ENCODE results near the gene IFI16.

DNA sequence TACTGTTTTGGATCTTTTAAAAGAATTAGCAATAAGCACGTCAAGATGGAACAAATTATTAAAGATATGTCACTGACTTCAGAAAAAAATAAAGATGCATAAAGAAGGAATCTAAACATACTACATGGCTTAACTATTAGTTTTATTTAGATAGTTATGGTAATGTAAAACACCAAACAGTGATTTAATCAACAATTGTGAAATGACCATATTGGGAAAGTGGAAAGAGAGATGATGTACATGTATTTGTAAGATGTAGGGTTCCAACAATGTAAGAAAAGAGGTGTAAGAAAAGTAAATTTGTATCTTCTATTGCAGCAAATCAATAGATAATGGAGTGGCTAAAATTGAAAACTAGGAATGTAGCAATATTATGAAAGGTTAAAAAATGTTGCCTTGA lies 73.3 kb downstream of the IFI16 start:
- no peak for TF ChIP-seq CTCF (conservative IDR thresholded peaks at IDR 0.05)
- no peak for TF ChIP-seq EZH2 (IDR thresholded peaks at IDR 0.05; ENCODE audit: low read depth)

All from PC-9 (cell line).